A549 (cell line): ENCODE measurements around the gene ITGA5. TPM values are rescaled to one million over a fixed set of nuclear protein-coding genes. Genes with fewer than 3 reads are reported as not detected.

Experiments used
- ATAC-seq, 2 experiments: fragments of 200-7000 bp in 1 of 2; fragments of >200 bp in 1 of 2; cut with Nextera tagmentation in 1 of 2; cut with Tn5 transposase in 1 of 2; 3 replicates each; pipeline versions ENCODE4 v1.8.0 to v1.9.1; 2018 to 2020; ENCODE audit warnings: mild to moderate bottlenecking in 1 of 2, moderate library complexity in 1 of 2
- CTCF ChIA-PET: fragments of 300-600 bp; sonication (Branson Sonifier 250); formaldehyde crosslinking; extraction: SDS; loops from one replicate; lab custom pipeline; 2021; ENCODE audit warnings: antibody characterized with exemption, inconsistent platforms; lab: Yijun Ruan, JAX
- POLR2A ChIA-PET: fragments of 350-600 bp; formaldehyde crosslinking; extraction: SDS; loops from one replicate; lab custom pipeline; 2021; ENCODE audit warnings: antibody characterized with exemption, inconsistent platforms; lab: Yijun Ruan, JAX
- DNase-seq, 2 experiments: peaks; one replicate each; pipeline versions ENCODE4 v3.0.0 to v3.0.0-alpha.2; 2011 to 2016; ENCODE audit warnings: low read depth in 1 of 2, low spot score in 1 of 2
- FAIRE-seq: peaks from 2 replicates; lab custom pipeline; 2011; peaks lifted over from hg19 to GRCh38; lab: Jason Lieb, UNC
- H3K27ac ChIP-seq, 2 experiments: fragments of >200 bp; sonication (Bioruptor Twin); formaldehyde crosslinking; 3 replicates each; pipeline ENCODE4 v1.5.1; 2016 to 2017
- H3K4me1 ChIP-seq: fragments of >200 bp; sonication (Bioruptor Twin); formaldehyde crosslinking; 3 replicates; pipeline ENCODE4 v1.6.1; 2016
- H3K4me2 ChIP-seq: fragments of >200 bp; sonication (Bioruptor Twin); formaldehyde crosslinking; 3 replicates; pipeline ENCODE4 v1.6.1; 2016
- H3K4me3 ChIP-seq: fragments of >200 bp; sonication (Bioruptor Twin); formaldehyde crosslinking; 3 replicates; pipeline ENCODE4 v1.5.1; 2016
- H3K9me3 ChIP-seq: fragments of >200 bp; sonication (Bioruptor Twin); formaldehyde crosslinking; 3 replicates; pipeline ENCODE4 v1.6.1; 2016
- CBX8 ChIP-seq: fragments of 200-600 bp; sonication (generic); IDR thresholded peaks from 2 replicates; pipeline ENCODE4 v1.6.1; 2016
- CHD4 ChIP-seq: fragments of 200-600 bp; sonication (generic); IDR thresholded peaks from 2 replicates; pipeline ENCODE4 v1.6.1; 2016; ENCODE audit warnings: antibody characterized with exemption, mild to moderate bottlenecking, borderline replicate concordance
- EHF ChIP-seq: fragments of 250-450 bp; sonication (Bioruptor Pico); IDR thresholded peaks from 2 replicates; pipeline ENCODE4 v1.5.0; 2020; ENCODE audit warnings: mild to moderate bottlenecking
- EP300 ChIP-seq, 2 experiments: fragments of >200 bp; sonication (Bioruptor Twin); formaldehyde crosslinking; IDR thresholded peaks; 2 replicates in 1 of 2; 3 replicates in 1 of 2; pipeline ENCODE4 v1.6.1; 2016 to 2017
- FOSB ChIP-seq: fragments of 250-450 bp; sonication (Bioruptor Pico); IDR thresholded peaks from 2 replicates; pipeline ENCODE4 v1.5.0; 2020; ENCODE audit warnings: mild to moderate bottlenecking, moderate library complexity
- GATA3 ChIP-seq: IDR thresholded peaks from 2 replicates; pipeline ENCODE4 v1.6.1; 2012; ENCODE audit warnings: borderline replicate concordance
- HEYL ChIP-seq: fragments of 250-450 bp; sonication (Bioruptor Pico); IDR thresholded peaks from 2 replicates; pipeline ENCODE4 v1.8.0; 2021; ENCODE audit warnings: mild to moderate bottlenecking, moderate library complexity
- HOXA7 ChIP-seq: fragments of 250-450 bp; sonication (Bioruptor Pico); IDR thresholded peaks from 2 replicates; pipeline ENCODE4 v1.5.0; 2020; ENCODE audit warnings: mild to moderate bottlenecking, moderate library complexity
- HOXB5 ChIP-seq: fragments of 250-450 bp; sonication (Bioruptor Pico); IDR thresholded peaks from 2 replicates; pipeline ENCODE4 v1.5.0; 2020; ENCODE audit warnings: mild to moderate bottlenecking, moderate library complexity
- MAFK ChIP-seq: fragments of 450-650 bp; IDR thresholded peaks from 2 replicates; pipeline ENCODE4 v1.6.1; 2014; ENCODE audit not compliant: partially characterized antibody
- NFE2L2 ChIP-seq: fragments of 150-350 bp; conservative IDR thresholded peaks from 2 replicates; pipeline ENCODE4 v1.6.1; 2014; ENCODE audit warnings: low read length
- NR3C1 ChIP-seq: fragments of >200 bp; sonication (Bioruptor Twin); formaldehyde crosslinking; IDR thresholded peaks from 3 replicates; pipeline ENCODE4 v1.6.1; 2017
- RARB ChIP-seq: fragments of 250-450 bp; sonication (Bioruptor Pico); IDR thresholded peaks from 2 replicates; pipeline ENCODE4 v1.8.0; 2021; ENCODE audit warnings: mild to moderate bottlenecking, moderate library complexity
- ZFP36 ChIP-seq: fragments of 450-650 bp; IDR thresholded peaks from 2 replicates; pipeline ENCODE4 v1.6.1; 2014; ENCODE audit warnings: borderline replicate concordance; ENCODE audit not compliant: partially characterized antibody
- ZNF302 ChIP-seq: fragments of 250-450 bp; sonication (Bioruptor Pico); IDR thresholded peaks from 2 replicates; pipeline ENCODE4 v1.9.0; 2021; ENCODE audit warnings: inconsistent platforms, mild to moderate bottlenecking, moderate library complexity
- polyA plus RNA-seq, 4 experiments: library from polyadenylated mRNA; depleted of rRNA in 3 of 4; stranded (reverse); fragments of >200 nt; fragmentation: RNase III in 1 of 4; extraction: RNeasy Plus Mini Kit Qiagen cat#74134 plus additional on column Dnase treatment in 1 of 4; gene quantifications; 2 replicates in 3 of 4; 3 replicates in 1 of 4; pipeline ENCODE4 v1.2.3, GENCODE V29; 2011 to 2017
- TF ChIP-seq, protein P1 (sequence below): fragments of >200 bp; sonication (Bioruptor Twin); formaldehyde crosslinking; IDR thresholded peaks from 3 replicates; pipeline ENCODE4 v1.6.1; 2016
- TF ChIP-seq, protein P2 (sequence below): fragments of >200 bp; sonication (Bioruptor Twin); formaldehyde crosslinking; IDR thresholded peaks from 2 replicates; pipeline ENCODE4 v1.6.1; 2016
- TF ChIP-seq, protein P3 (sequence below): IDR thresholded peaks from 2 replicates; pipeline ENCODE4 v1.6.1; 2012
- TF ChIP-seq, protein P4 (sequence below): IDR thresholded peaks from 2 replicates; pipeline ENCODE4 v1.6.1; 2012
- TF ChIP-seq, protein P5 (sequence below): IDR thresholded peaks from 2 replicates; pipeline ENCODE4 v1.6.1; 2012; ENCODE audit warnings: low read depth, borderline replicate concordance
- TF ChIP-seq, protein P6 (sequence below): fragments of 200-600 bp; sonication (generic); IDR thresholded peaks from 2 replicates; pipeline ENCODE4 v1.6.1; 2016; ENCODE audit warnings: antibody characterized with exemption, mild to moderate bottlenecking, moderate library complexity

ITGA5 gene
- polyA plus RNA-seq, 2 of the 4 experiments (the other 2 are of a cell fraction), result 27.2 to 31.7 TPM

DNA sequence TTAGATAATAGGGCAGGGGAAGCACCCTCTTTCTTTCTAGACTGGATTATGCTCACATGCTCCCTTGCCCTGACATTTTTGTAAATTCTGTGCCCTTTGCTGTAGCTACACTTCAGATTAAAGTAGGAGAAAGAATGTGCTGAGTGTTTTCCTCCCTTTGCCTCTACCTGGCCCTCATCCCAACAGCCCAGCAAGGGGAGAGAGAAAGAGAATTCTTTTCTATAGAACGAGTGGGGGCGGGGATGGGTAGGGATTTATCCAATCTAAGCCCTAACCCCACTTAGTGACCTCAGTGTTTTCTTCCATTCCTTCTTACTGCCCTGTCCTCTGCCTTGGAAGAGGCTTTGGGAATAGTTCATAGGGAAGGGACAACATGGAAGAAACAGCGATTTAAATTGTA lies 68.3 kb downstream of the ITGA5 start (continued):
- TF ChIP-seq, protein P1, sequence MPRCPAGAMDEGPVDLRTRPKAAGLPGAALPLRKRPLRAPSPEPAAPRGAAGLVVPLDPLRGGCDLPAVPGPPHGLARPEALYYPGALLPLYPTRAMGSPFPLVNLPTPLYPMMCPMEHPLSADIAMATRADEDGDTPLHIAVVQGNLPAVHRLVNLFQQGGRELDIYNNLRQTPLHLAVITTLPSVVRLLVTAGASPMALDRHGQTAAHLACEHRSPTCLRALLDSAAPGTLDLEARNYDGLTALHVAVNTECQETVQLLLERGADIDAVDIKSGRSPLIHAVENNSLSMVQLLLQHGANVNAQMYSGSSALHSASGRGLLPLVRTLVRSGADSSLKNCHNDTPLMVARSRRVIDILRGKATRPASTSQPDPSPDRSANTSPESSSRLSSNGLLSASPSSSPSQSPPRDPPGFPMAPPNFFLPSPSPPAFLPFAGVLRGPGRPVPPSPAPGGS, result no peak
- no peak for TF ChIP-seq NR3C1
- TF ChIP-seq, protein P2, sequence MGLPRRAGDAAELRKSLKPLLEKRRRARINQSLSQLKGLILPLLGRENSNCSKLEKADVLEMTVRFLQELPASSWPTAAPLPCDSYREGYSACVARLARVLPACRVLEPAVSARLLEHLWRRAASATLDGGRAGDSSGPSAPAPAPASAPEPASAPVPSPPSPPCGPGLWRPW, result no peak
- TF ChIP-seq ZNF302 (CRISPR knock-in tag), result no peak
- no peak for TF ChIP-seq NFE2L2

DNA sequence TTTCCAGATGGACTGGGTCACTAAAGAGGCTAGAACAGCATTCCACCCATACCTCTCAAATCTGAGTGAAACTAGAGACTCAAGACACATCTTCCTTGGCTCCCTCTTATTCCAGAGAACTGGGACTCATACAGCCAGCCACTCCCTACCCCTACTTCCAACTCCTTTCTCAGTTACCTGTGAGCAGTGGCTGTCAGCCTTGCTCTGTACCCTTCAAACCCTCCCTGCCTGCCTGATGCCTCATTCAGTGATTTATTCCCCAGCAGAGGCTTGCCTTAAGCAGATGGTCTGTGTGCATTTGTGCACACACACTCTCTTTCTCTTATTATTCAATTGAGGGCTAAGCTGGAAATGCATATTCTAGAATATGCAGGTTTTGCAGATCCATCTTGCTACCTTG lies 69.4 kb downstream of the ITGA5 start:
- ATAC-seq, result no peak
- POLR2A ChIA-PET, result interaction anchor here (2.1 kb wide), 1 partner anchor 10 kb away, joined by 6 read pairs; no protein-coding TSS in a partner anchor
- no peak for TF ChIP-seq HOXB5 (CRISPR knock-in tag)
- no peak for TF ChIP-seq ZFP36
- TF ChIP-seq, protein P3, sequence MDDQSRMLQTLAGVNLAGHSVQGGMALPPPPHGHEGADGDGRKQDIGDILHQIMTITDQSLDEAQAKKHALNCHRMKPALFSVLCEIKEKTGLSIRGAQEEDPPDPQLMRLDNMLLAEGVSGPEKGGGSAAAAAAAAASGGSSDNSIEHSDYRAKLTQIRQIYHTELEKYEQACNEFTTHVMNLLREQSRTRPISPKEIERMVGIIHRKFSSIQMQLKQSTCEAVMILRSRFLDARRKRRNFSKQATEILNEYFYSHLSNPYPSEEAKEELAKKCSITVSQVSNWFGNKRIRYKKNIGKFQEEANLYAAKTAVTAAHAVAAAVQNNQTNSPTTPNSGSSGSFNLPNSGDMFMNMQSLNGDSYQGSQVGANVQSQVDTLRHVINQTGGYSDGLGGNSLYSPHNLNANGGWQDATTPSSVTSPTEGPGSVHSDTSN, result no peak
- TF ChIP-seq EHF (CRISPR knock-in tag), result no peak
- TF ChIP-seq, protein P4, sequence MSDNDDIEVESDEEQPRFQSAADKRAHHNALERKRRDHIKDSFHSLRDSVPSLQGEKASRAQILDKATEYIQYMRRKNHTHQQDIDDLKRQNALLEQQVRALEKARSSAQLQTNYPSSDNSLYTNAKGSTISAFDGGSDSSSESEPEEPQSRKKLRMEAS, result no peak
- TF ChIP-seq CBX8, result no peak
- TF ChIP-seq NFE2L2, result no peak
- TF ChIP-seq, protein P2, result no peak
- TF ChIP-seq EP300 (IDR thresholded peaks at IDR 0.05), result no peak
- TF ChIP-seq HEYL (CRISPR knock-in tag), result no peak
- no peak for TF ChIP-seq HOXA7 (CRISPR knock-in tag)
- TF ChIP-seq RARB (CRISPR knock-in tag), result no peak
- TF ChIP-seq, protein P5, sequence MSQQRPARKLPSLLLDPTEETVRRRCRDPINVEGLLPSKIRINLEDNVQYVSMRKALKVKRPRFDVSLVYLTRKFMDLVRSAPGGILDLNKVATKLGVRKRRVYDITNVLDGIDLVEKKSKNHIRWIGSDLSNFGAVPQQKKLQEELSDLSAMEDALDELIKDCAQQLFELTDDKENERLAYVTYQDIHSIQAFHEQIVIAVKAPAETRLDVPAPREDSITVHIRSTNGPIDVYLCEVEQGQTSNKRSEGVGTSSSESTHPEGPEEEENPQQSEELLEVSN, result no peak
- TF ChIP-seq, protein P6, sequence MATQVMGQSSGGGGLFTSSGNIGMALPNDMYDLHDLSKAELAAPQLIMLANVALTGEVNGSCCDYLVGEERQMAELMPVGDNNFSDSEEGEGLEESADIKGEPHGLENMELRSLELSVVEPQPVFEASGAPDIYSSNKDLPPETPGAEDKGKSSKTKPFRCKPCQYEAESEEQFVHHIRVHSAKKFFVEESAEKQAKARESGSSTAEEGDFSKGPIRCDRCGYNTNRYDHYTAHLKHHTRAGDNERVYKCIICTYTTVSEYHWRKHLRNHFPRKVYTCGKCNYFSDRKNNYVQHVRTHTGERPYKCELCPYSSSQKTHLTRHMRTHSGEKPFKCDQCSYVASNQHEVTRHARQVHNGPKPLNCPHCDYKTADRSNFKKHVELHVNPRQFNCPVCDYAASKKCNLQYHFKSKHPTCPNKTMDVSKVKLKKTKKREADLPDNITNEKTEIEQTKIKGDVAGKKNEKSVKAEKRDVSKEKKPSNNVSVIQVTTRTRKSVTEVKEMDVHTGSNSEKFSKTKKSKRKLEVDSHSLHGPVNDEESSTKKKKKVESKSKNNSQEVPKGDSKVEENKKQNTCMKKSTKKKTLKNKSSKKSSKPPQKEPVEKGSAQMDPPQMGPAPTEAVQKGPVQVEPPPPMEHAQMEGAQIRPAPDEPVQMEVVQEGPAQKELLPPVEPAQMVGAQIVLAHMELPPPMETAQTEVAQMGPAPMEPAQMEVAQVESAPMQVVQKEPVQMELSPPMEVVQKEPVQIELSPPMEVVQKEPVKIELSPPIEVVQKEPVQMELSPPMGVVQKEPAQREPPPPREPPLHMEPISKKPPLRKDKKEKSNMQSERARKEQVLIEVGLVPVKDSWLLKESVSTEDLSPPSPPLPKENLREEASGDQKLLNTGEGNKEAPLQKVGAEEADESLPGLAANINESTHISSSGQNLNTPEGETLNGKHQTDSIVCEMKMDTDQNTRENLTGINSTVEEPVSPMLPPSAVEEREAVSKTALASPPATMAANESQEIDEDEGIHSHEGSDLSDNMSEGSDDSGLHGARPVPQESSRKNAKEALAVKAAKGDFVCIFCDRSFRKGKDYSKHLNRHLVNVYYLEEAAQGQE, result no peak
- no peak for TF ChIP-seq MAFK
- TF ChIP-seq CHD4, result no peak
- TF ChIP-seq FOSB (CRISPR knock-in tag), result no peak
- no peak for TF ChIP-seq GATA3
- TF ChIP-seq, all 56 proteins: peak for 0
- peaks cover 12% of the 10 kb centered on the region; the same call in 1 of the 3 replicates for H3K4me1 ChIP-seq
- H3K4me2 ChIP-seq, result no peak overlapping the region
- CTCF ChIA-PET, result interaction anchor here (0.6 to 5.1 kb wide), 7 partner anchors 12 to 1498 kb away, joined by 3 to 38 read pairs (median 5); no protein-coding TSS in a partner anchor
- no peak overlapping the region for H3K27ac ChIP-seq
- FAIRE-seq (no peak), DNase-seq (no peak)
- H3K9me3 ChIP-seq, result no peaks in the 10 kb centered on the region
- no peak overlapping the region for H3K4me3 ChIP-seq
